Suprapubic skin (tissue), 3 donors: ENCODE data around the gene NUP37.

Experiments used
- CTCF ChIP-seq, 2 donors: fragments of 200-600 bp in 1 of 2; fragments of 450-650 bp in 1 of 2; sonication (generic) in 1 of 2; IDR thresholded peaks; one replicate each; pipeline ENCODE4 v1.5.1; 2016 to 2019; ENCODE audit warnings: antibody characterized with exemption in 2 of 2, mild to moderate bottlenecking in 1 of 2, moderate library complexity in 1 of 2
- EP300 ChIP-seq: sonication (generic); formaldehyde crosslinking; IDR thresholded peaks from one replicate; pipeline ENCODE4 v1.6.1; 2017; ENCODE audit warnings: antibody characterized with exemption

- no peak for TF ChIP-seq CTCF (IDR thresholded peaks at IDR 0.05)
- no peak for TF ChIP-seq EP300
Observed at GRCh38 chr12:102114212-102114611, 5.7 kb downstream of the NUP37 start.
